GM23248 (cell line): ENCODE data around the gene UCP1. TPM values are rescaled to one million over a fixed set of nuclear protein-coding genes. Genes with fewer than 3 reads are reported as not detected.

Experiments
- DNase-seq: peaks from one replicate; pipeline ENCODE4 v3.0.0-alpha.2; 2015
- H2AFZ ChIP-seq: fragments of 200-600 bp; sonication (generic); 2 replicates; pipeline ENCODE4 v1.6.1; 2016; ENCODE audit warnings: antibody characterized with exemption
- H3F3A ChIP-seq: fragments of 200-600 bp; sonication (generic); 2 replicates; pipeline ENCODE4 v1.6.1; 2016; ENCODE audit warnings: mild to moderate bottlenecking, antibody characterized with exemption, mixed run types; ENCODE audit not compliant: insufficient read depth
- H3K27ac ChIP-seq: fragments of 200-600 bp; sonication (generic); 2 replicates; pipeline ENCODE4 v1.5.1; 2016; ENCODE audit warnings: mild to moderate bottlenecking
- H3K27me3 ChIP-seq: fragments of 200-600 bp; sonication (generic); replicated peaks from 2 replicates; pipeline ENCODE4 v1.6.1; 2016; ENCODE audit warnings: mild to moderate bottlenecking; ENCODE audit not compliant: insufficient read depth
- H3K36me3 ChIP-seq: fragments of 200-600 bp; sonication (generic); 2 replicates; pipeline ENCODE4 v1.6.1; 2016; ENCODE audit warnings: low read depth, mild to moderate bottlenecking
- H3K4me1 ChIP-seq: fragments of 200-600 bp; sonication (generic); 2 replicates; pipeline ENCODE4 v1.6.1; 2016; ENCODE audit warnings: mild to moderate bottlenecking; ENCODE audit not compliant: insufficient read depth
- H3K4me2 ChIP-seq: fragments of 200-600 bp; sonication (generic); one replicate; pipeline ENCODE4 v1.6.1; 2016; ENCODE audit warnings: mild to moderate bottlenecking; ENCODE audit not compliant: unreplicated experiment
- H3K4me3 ChIP-seq: fragments of 200-600 bp; sonication (generic); 2 replicates; pipeline ENCODE4 v1.5.1; 2016; ENCODE audit warnings: mild to moderate bottlenecking
- H3K79me2 ChIP-seq: fragments of 200-600 bp; sonication (generic); 2 replicates; pipeline ENCODE4 v1.6.1; 2016; ENCODE audit warnings: mild to moderate bottlenecking; ENCODE audit not compliant: insufficient read depth
- H3K9ac ChIP-seq: fragments of 200-600 bp; sonication (generic); 2 replicates; pipeline ENCODE4 v1.6.1; 2016; ENCODE audit warnings: mild to moderate bottlenecking
- H3K9me2 ChIP-seq: fragments of 200-600 bp; sonication (generic); 2 replicates; pipeline ENCODE4 v1.6.1; 2016; ENCODE audit warnings: mixed run types, mild to moderate bottlenecking, moderate library complexity; ENCODE audit not compliant: insufficient read depth
- H3K9me3 ChIP-seq: fragments of 200-600 bp; sonication (generic); one replicate; pipeline ENCODE4 v1.6.1; 2017; ENCODE audit warnings: low read depth
- H4K20me1 ChIP-seq: fragments of 200-600 bp; sonication (generic); 2 replicates; pipeline ENCODE4 v1.6.0; 2016; ENCODE audit not compliant: insufficient read depth
- EZH2 ChIP-seq: fragments of 200-600 bp; sonication (generic); IDR thresholded peaks from 2 replicates; pipeline ENCODE4 v1.6.1; 2018; ENCODE audit warnings: antibody characterized with exemption, mild to moderate bottlenecking; ENCODE audit not compliant: insufficient read depth, poor library complexity, severe bottlenecking
- EZH2phosphoT487 ChIP-seq: fragments of 200-600 bp; sonication (generic); IDR thresholded peaks from 2 replicates; pipeline ENCODE4 v1.6.1; 2018; ENCODE audit warnings: antibody characterized with exemption, moderate library complexity, mild to moderate bottlenecking, low read depth; ENCODE audit not compliant: insufficient read depth
- WGBS, 2 experiments: methylation state at CpG; one replicate each; pipeline ENCODE4 v1.1.6; 2015 to 2017; ENCODE audit warnings: low lambda C conversion rate in 2 of 2, low coverage in 1 of 2; ENCODE audit errors: missing lambda C conversion rate in 2 of 2; 5-methylcytosine and 5-hydroxymethylcytosine counted together
- in situ Hi-C: fragments of 300-500 bp; cut with MboI; formaldehyde crosslinking; loops from 2 replicates; pipeline ENCODE4 v1.15.0; 2020
- polyA plus RNA-seq: library from polyadenylated mRNA; unstranded; fragments of >200 nt; fragmentation: Nextera tagmentation; extraction: Ambion mirVana; gene quantifications from 2 replicates; pipeline ENCODE4 v1.2.1, GENCODE V29; 2016
- total RNA-seq: library from RNA; depleted of rRNA; stranded (reverse); fragments of >200 nt; shearing (Covaris generic); gene quantifications from 2 replicates; pipeline ENCODE4 v1.2.3, GENCODE V29; 2014; rRNA removed

UCP1 gene, protein sequence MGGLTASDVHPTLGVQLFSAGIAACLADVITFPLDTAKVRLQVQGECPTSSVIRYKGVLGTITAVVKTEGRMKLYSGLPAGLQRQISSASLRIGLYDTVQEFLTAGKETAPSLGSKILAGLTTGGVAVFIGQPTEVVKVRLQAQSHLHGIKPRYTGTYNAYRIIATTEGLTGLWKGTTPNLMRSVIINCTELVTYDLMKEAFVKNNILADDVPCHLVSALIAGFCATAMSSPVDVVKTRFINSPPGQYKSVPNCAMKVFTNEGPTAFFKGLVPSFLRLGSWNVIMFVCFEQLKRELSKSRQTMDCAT
- total RNA-seq (not detected in 2 replicates), polyA plus RNA-seq (not detected in 2 replicates)

DNA sequence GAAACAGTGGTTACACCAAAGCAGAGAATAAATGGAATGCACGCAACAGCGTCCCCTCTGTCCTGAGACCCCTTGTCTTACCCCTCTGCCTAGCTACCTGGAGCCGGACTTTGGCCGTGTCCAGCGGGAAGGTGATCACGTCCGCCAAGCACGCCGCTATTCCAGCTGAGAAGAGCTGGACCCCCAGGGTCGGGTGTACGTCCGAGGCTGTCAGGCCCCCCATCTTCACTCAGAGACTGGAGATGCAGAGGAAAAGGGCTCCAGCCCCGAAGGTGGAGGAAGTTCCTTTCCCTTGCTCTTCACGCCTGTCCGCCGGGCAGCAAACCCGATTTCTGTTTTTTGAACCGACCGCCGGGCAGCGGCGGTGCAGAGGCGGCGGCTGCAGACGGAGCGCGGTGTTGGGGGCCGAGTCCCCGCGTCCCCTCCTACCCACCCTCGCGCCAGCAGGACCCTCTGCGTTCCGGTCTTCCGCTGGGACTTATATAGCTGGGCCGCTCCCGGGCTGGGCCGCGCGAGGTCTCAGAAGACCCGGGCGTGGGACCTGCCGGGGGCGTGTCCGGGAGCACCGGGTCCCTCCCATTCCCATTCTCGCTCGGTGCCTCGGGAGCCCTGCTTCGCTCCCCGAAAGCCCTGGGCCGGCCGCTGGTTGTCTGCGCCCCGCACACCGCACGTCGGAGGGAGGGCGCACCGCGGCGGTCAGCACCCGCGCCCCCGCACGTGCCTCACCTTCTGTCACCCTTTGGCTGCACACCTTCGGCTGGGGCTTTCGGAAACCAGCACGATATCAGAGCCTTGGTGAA, at the start of gene UCP1:
UCP1 (minus strand) TSS at position 455 of the 800 bp plus-strand sequence; CDS start at position 223, 232 bp downstream.
- Histone ChIP-seq H3K36me3 (no peaks in the 10 kb centered on the region), H3K79me2 (no peaks in the 10 kb centered on the region), H3F3A (no peaks in the 10 kb centered on the region), H3K9me2 (no peaks in the 10 kb centered on the region), H3K4me1 (no peaks in the 10 kb centered on the region), H3K4me2 (peak within 1 kb of the TSS; percentile 62), H2AFZ (peak within 1 kb of the TSS; percentile 58), H3K27ac (no peak within 1 kb of the TSS), H3K27me3 (peaks cover 86% of the 10 kb centered on the region), H3K9me3 (no peaks in the 10 kb centered on the region), H3K9ac (no peak within 1 kb of the TSS), H3K4me3 (peak within 1 kb of the TSS; percentile 62), H4K20me1 (no peaks in the 10 kb centered on the region)
- no peak for TF ChIP-seq EZH2phosphoT487
- in situ Hi-C loops: no loop called here
- peak; percentile 37 for DNase-seq
- 5% methylated on average over 58 to 69 of the region's 69 CpGs for WGBS, 2 experiments

DNA sequence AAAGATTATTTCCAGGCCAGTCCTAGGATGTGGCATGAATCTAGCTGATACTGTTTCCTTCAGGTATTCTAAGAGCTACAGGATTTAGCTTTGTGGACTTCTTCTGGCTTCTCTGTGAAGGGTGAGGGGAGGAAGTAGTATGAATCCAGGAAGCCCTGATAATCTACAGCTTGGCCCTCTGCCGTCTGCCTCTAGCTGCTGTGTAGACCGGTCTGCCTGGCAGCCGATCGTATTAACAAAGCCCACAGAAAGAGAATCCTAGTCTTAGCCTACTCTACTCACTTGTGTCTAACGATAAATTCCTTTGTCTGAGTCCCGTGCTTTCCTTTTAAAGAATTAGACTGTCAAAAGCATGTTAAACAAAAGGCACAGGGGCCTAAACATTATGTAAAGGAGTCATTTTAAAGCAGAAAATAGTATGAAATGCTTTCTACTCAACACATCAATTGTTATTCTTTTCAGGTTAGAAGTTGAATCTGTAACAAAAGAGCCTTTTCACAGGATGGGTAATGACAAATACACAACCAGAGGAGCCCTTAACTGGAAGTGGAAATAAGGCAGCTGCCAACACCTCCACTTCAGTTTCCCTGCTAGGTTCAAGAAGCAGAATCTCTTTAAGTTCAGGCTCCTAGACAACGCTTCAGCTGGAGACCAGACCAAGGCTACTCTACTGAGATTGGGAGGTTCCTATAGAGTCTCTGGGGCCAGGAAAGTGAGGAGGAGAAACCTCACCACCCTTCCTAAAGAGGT, 48.9 kb upstream of the UCP1 start:
- WGBS, 2 experiments: 80 to 82% methylated on average over 7 of the region's 7 CpGs
- no peak for DNase-seq
- H3K4me2 ChIP-seq: no peak overlapping the region
- H3K79me2 ChIP-seq: no peaks in the 10 kb centered on the region
- H3F3A ChIP-seq: no peaks in the 10 kb centered on the region
- no peaks in the 10 kb centered on the region for H3K4me1 ChIP-seq
- no peaks in the 10 kb centered on the region for H3K9me2 ChIP-seq
- H3K27me3 ChIP-seq: no peaks in the 10 kb centered on the region
- no peak overlapping the region for H3K4me3 ChIP-seq
- no peak overlapping the region for H3K9ac ChIP-seq
- H4K20me1 ChIP-seq: no peaks in the 10 kb centered on the region
- H3K9me3 ChIP-seq: no peaks in the 10 kb centered on the region
- no peak overlapping the region for H2AFZ ChIP-seq
- in situ Hi-C loops: loop anchor here (25.0 kb wide), 1 partner anchor 255 kb away; the partner anchor contains the start of gene SCOC
- no peak for TF ChIP-seq EZH2phosphoT487
- TF ChIP-seq EZH2: no peak
- H3K36me3 ChIP-seq: no peaks in the 10 kb centered on the region
- H3K27ac ChIP-seq: no peak overlapping the region

DNA sequence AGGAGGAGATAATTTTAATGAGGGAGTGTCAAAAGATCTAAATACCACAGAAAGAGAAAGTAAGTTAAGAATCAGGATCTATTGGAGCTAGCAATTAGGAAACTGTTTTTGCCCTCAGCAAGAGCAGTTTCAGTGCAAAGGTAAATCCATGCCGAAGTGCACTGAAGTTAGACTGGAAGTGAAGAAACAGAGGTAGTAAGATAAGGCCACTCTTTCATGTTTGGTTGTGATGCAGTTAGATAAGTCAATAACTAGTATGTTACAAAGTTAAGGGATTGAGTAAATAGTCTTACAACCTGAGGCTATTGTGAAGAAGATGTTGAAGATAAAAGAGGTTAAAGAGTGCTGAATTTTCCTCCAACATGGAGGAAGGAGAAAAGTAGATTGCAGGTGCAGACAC, 46.7 kb upstream of the UCP1 start:
- Histone ChIP-seq H3K9me3 (no peaks in the 10 kb centered on the region), H3K79me2 (no peaks in the 10 kb centered on the region), H3K27ac (no peak overlapping the region), H3K4me2 (no peak overlapping the region), H2AFZ (no peak overlapping the region), H3K4me3 (no peak overlapping the region), H3F3A (no peaks in the 10 kb centered on the region), H3K4me1 (no peaks in the 10 kb centered on the region), H3K9me2 (no peaks in the 10 kb centered on the region), H3K27me3 (no peaks in the 10 kb centered on the region), H3K9ac (no peak overlapping the region), H3K36me3 (no peaks in the 10 kb centered on the region), H4K20me1 (no peaks in the 10 kb centered on the region)
- in situ Hi-C loops: loop anchor here (25.0 kb wide), 1 partner anchor 253 kb away; the partner anchor contains the start of gene SCOC
- TF ChIP-seq EZH2phosphoT487 (no peak), EZH2 (no peak)
- WGBS, 2 experiments: 75 to 97% methylated on average over 1 of the region's 1 CpG
- DNase-seq: no peak

DNA sequence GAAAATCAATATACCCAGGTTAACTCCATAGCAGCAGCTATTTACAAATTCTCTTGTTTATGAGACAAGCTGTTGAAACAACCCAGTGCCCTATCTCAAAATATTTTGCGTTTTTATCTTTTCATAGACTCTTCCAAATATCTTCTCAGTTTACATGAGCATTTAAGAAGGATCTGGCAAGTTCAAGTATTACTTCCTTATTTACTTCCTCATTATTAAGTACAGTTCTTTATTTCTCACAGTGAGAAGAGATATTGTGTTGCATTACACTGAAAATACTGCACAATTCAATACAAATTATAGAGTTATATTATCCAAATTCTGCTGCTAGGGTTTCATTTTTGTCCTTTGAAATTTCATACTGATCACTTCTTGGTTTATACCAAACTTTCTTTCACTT, 43.6 kb upstream of the UCP1 start:
- H3K36me3 ChIP-seq: no peaks in the 10 kb centered on the region
- H3K27me3 ChIP-seq: no peaks in the 10 kb centered on the region
- in situ Hi-C loops: loop anchor here (25.0 kb wide), 1 partner anchor 250 kb away; the partner anchor contains the start of gene SCOC
- WGBS, 2 experiments: 90 to 96% methylated on average over 1 of the region's 1 CpG
- no peak overlapping the region for H3K27ac ChIP-seq
- no peak overlapping the region for H3K4me2 ChIP-seq
- no peak overlapping the region for H3K9ac ChIP-seq
- H3K9me3 ChIP-seq: no peaks in the 10 kb centered on the region
- no peaks in the 10 kb centered on the region for H3K4me1 ChIP-seq
- no peaks in the 10 kb centered on the region for H3K9me2 ChIP-seq
- no peak overlapping the region for H2AFZ ChIP-seq
- no peak for DNase-seq
- H4K20me1 ChIP-seq: no peaks in the 10 kb centered on the region
- H3K79me2 ChIP-seq: no peaks in the 10 kb centered on the region
- TF ChIP-seq EZH2: no peak
- no peak for TF ChIP-seq EZH2phosphoT487
- H3K4me3 ChIP-seq: no peak overlapping the region
- H3F3A ChIP-seq: no peaks in the 10 kb centered on the region
